GM10847 (cell line): ENCODE measurements around the gene PRR23E.

ENCODE experiments used
- POLR2A ChIP-seq: IDR thresholded peaks from 2 replicates; pipeline ENCODE4 v1.6.1; 2011; ENCODE audit not compliant: insufficient read length; ENCODE audit errors: extremely low read depth

PRR23E gene

GRCh38 chr3:127208483-127209100, 15.7 kb downstream of the PRR23E start:
- no peak for TF ChIP-seq POLR2A

DNA sequence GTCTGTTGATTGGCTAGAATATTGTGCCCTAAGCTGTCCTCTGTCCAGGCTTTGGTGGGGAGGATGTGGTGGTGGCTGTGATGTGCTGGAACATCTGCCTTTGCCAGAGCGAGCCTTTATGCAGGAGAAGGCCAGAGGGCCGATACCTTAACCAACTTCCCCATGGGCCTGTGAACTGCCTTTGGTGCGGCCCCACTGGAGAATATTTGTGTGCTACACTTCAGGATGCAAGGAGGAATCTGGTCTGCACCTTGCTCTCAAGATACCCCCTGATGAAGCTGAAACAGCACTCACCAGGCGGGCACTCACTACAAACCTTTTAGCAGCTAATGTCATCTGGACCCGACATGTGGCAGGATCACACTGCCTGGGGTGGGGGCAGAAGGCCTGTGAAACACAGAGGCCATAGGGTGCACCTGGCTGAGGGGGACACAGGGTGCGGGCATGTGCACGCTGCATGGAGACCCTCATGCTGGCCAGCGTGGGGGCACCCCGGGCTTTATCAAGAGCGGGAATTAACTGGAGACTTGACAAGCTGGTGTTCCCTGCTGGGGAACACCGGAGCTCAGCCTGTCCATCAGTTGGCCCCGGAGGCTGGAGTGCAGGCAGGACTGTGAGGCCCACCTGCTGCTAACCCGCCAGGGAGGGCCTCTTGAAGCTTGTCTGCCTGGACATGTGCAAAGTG, 16.4 kb downstream of the PRR23E start:
- no peak for TF ChIP-seq POLR2A

- TF ChIP-seq POLR2A = no peak
Measured at GRCh38 chr3:127209840-127210653, 17.1 kb downstream of the PRR23E start.

GRCh38 chr3:127210654-127210943, 17.7 kb downstream of the PRR23E start:
- TF ChIP-seq POLR2A = no peak

DNA sequence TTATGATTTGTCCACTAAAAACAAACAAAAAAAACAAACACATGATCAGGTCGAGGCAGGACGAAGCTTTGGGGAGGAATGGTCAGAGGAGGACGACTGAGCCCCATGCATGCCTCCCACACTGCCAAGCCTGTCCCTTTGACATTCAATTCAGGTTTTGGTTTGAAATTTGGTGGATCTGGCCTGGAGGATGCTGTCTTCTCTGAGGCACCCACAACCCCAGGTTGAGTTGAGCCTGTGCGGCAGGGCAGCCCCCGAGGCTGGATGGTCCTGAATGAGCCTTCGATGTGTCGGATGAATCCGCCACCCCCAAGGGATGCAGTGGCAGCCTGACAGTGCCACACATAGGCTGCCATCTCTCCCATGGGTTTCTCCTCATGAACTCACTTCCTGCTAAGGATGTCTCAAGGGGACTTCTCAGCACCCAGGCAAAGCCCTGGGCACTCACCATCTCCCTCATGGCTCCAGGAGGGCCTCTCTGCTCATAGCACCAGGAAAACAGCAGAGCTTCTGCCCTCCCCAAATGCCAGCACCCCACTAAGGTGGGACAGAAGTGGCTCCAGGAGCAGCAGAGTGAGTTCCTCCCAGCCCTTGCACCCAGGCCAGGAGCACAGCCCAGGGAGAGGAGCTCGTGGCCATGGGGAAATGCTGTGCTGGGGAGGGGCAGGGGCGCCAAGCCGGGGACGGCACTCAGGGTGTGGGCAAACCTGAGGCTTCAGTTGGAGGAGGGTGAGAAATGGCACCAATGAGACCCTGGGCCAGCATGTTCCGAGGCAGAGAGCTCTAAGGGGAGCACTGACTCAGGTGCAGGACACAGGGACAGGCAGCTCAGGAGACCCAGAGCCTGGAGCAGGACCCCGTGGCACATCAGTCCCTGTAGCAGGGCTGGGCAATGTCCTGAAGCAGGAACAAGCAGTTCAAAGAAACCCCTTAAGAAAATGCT, 18.5 kb downstream of the PRR23E start:
- no peak for TF ChIP-seq POLR2A

GRCh38 chr3:127212231-127212630, 19.3 kb downstream of the PRR23E start:
- TF ChIP-seq POLR2A = no peak

DNA sequence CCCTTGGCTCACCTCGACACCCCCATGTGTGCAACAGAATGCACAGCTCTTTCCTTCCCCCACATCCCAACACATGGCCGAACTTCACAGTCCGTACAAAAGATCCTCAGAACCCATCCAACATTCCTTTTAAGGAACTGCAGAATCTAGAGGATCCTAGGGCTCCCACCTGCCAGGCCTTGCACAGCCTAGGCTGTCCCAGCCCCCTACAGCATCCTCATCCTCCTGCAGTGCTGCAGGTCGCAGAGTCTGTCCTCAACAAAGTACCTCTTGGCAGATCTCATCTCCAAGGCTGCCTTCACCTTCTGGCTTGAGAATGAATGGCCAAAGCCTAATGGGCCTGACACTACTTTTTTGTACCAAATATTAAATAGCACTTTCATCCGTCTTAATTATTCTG, 19.8 kb downstream of the PRR23E start:
- TF ChIP-seq POLR2A = no peak

- no peak for TF ChIP-seq POLR2A
Measured at GRCh38 chr3:127213381-127213918, 20.5 kb downstream of the PRR23E start.

GRCh38 chr3:127214975-127215374, 22.0 kb downstream of the PRR23E start:
- no peak for TF ChIP-seq POLR2A

GRCh38 chr3:127215714-127216414, 22.9 kb downstream of the PRR23E start:
- TF ChIP-seq POLR2A = no peak

GRCh38 chr3:127216415-127217261, 23.7 kb downstream of the PRR23E start:
- no peak for TF ChIP-seq POLR2A

DNA sequence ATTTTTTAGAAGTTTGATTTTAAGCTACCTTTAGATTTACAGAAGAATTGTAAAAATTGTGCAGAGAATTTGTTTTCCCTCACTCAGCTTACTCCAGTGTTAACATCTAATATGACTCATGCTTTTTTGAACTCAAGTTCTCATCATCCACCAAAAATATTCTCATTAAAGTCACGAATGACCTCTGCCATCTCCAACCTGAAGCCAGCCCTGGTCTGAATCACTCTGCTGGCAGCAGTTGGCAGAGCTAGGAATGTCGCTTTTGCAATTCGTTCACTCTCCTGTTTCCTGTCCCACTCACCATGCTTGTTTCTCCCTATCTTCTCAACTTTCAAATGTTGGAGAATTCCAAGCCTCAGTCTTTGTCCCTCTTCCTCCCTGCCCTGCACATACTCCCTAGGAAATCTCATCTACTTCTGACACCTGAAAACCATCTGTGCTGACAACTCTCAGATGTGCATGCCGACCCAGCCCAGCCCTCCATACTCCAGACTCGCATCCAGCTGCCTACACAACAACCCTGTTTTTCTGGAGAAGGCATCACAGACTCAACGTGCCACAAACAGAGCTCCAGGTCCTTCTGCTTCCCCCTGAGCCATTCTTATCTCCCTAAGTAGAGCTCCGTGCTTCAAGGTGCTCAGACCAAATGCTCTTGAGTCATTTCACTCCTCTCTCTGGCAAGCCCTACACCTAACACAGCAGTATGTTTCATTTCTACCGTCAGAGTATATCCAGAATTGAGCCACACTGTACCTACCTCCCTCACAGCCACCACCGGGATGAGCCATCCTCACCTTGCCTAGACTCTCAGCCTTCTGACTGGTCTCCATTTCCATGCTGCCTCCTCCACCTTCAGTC, 24.9 kb downstream of the PRR23E start:
- TF ChIP-seq POLR2A = no peak
